NCI-H2081 treated with DMSO at 0.1 percent for 48 hours (cell line): ENCODE measurements around the gene ATP6V0A1.
"Not testable (repeated sequence)": the region's sequence is repeated elsewhere in the genome, so short reads cannot be mapped to it uniquely, and the experiment has no call there.

ENCODE experiments used
- DNase-seq: peaks from one replicate; lab custom pipeline; 2025; lab: John Stamatoyannopoulos, UW

Gene ATP6V0A1

DNA sequence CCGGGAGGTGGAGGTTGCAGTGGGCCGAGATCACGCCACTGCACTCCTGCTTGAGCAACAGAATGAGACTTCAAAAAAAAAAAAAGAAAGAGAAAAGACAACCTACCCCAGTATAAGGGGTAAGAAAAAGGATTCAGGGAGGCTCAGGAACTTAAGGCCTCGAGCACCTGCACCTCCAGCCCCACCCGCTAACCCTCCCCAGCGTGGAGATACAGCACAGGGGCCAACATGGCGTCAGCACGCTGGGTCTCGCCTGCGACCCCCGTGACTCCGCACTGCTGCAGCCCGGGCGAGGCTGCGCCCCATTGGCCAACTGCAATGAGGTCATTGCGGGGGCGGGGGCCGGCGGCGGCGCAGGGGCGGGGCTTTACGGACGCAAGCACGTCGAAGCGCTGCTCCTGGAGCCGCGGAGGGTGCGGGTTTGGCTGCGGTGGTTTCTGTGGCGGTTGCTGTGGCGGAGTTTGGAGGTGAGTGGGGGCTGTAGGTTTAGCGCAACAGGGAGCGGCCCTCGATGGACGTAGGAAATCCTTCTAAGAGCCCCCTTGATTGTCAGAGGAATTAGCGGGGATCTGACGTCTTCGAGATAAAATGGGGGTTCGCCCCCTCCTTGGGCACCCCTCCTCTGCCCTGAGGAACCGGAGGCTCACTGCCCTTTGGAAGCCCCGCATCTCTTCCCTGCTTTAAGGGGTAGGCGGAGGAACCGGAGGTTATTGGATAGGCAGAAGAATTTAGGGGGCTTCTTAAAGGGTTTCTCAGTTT lies at the start of gene ATP6V0A1:
TSS of gene ATP6V0A1 (plus strand) at position 382 of the 759 bp plus-strand sequence. CDS start 2,017 bp downstream, outside the sequence.
- peak; percentile 86 for DNase-seq

DNA sequence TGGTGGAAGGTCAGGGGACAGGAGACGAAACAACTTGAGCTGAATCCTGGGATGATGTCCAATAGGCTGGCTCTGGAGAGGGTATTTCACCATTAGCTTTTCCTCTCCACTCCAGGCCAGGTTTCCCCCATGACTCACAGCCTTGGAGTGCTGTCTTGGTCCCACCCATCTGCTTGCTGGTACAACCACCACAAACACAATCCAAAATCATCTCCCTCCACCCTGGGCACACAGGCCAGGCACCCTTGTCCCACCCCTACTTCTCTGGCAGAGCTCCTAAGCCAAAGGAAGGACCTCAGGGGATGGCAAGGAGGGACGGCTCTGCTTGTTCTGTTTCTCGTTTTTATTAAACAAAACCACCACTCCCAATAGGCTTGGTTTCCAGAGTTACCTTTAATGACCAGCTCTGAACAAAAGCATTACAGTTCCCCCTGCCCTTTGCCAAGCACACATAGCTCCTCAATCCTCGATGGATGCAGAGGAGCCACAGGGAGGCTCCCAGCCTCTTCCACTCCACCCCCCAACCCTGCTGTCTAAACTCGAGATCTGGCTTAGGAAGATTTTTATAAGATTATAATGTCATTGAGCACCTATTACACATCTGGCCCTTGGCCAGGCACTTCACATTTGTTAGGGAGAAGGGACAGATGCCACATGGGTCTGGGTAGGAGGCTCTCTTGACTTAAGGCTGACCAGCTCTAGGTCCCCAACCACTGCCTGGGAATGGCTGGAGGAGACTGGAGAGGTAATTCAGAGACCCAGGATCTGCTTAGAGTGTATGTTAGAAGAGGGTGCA lies 49.0 kb upstream of the ATP6V0A1 start:
- DNase-seq, result no peak

DNA sequence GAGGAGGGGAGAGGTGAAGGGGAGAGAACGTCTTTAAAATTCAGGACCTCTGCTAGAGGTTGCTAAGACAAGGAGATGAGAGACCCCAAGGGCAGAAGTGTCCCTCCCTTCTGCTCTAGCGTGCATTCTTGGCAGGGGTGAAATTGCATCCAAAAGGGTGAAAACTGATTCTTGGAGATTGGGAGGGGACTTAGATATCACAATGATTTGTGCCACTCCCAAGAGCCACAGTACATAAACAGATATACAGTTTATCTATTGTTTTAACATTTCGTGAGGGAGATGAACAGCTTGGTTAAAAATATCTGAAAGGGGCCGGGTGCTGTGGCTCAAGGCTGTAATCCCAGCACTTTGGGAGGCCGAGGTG lies 48.4 kb upstream of the ATP6V0A1 start:
- no peak for DNase-seq

DNA sequence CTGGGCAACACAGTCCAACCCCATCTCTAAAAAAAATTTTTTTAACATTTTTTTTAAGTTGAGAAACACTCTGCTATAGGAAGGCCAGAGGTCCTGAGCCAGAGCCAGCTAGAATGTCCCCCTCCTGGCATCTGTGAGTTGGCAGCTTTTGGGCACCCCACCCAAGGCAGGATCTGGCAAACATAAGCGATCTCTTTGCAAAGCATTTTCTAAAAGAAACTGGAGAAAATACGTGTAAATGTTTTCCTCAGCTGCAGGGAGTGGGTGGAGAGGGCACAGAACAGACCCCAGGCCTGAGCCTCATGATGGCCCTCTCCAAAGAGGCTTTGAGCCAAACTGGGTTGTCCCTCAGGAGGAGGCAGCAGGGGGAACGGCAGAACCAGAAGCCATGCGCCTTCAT lies 47.3 kb upstream of the ATP6V0A1 start:
- no peak for DNase-seq

DNA sequence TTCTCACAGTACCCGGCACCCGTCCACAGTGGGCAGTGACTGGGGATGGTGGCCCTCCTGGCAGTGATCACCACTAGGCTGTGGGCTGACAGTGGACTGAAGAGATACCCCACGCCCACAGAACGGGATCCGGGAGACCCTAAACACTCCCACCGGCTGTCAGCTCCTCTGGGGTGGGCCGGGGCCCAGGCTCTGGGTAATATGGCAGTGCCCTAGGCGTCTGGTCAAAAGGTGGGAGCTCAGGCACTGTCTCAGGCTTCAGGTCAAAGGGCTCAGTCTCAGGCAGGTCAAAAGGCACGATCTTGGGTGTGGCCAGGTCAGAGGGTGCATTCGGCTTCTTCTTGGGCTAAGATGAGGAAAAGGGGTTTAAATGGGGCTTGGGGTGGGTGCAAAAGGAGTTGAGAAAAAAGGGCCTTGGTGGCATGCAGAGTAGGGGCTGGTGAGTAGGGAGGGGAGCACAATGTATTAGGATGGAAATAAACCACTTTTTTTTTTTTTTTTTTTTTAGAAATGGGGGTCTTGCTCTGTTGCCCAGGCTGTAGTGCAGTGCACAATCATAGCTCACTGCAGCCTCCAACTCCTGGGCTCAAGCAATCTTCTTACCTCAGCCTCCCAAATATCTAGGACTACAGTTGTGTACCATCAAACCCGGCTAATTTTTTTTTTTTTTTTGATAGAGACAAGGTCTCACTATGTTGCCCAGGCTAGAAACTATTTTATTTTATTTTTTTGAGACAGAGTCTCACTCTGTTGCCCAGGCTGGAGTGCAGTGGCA lies 46.6 kb upstream of the ATP6V0A1 start:
- DNase-seq, result no peak

DNA sequence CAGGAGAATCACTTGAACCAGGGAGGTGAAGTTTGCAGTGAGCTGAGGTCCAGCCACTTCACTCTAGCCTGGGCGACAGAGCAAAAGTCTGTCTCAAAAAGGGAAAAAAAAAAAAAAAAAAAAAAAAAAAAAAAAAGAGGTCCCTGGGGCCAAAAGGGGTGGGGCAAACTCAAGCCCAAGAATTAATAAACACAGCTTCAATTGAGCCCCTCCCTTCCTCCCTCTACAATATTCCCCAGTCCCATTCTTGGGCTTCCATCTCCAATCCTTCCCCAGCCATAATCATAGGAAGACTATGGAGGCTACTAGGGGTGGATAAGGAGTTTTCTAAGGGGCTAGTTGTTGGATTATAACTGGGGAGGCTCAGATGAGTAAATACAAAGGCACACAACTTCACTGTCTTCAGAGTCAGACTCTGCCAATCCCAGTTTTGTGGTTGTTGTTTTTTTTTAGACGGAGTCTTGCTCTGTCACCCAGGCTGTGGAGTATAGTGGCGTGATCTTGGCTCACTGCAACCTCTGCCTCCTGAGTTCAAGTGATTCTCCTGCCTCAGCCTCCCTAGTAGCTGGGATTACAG lies 45.1 kb upstream of the ATP6V0A1 start:
- no peak for DNase-seq

DNA sequence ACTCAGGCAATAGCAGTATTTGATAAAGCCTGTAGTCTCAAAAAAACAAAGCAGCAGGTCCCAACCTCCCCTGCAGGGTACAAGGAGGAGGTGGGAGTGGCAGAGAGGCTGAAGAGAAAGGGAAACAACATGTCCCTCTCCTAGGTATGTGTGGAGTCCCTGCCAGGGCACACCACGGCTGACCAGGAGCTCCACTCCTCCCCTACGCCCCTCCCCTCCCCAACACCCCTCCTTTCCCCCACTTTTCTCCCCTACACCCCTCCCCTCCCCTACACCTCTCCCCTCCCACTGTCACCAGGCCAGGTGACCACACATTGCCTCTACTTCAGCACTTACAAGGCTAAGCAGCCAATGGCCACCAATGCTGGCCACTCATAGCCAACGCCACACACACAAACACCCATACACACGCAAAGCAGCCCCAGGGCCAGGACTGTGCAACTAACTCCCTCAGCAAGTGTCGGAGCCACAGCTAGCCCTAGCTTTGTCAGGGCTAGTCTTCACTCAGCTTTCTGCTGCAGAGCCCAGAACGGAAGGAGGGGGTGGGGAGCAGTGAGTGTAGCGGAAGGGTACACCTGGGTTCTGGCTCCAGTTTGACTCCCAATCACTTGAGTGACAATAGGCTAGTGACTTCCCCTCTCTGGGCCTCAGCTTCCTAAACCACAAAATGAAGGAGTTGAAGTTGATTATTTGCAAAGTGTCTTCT lies 43.8 kb upstream of the ATP6V0A1 start:
- no peak for DNase-seq

DNA sequence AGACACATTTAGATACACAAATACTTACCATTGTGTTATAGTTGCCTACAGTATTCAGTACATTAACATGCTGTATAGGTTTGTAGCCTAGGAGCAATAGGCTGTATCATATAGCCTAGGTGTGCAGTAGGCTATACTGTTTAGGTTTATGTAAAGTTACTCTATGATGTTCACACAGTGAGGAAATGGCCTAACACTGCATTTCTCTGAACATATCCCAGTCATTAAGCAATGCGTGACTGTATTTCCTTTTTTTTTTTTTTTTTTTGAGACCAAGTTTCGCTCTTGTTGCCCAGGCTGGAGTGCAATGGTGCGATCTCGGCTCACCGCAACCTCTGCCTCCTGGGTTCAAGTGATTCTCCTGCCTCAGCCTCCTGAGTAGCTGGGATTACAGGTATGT lies 40.7 kb upstream of the ATP6V0A1 start:
- not testable (repeated sequence) for DNase-seq

DNA sequence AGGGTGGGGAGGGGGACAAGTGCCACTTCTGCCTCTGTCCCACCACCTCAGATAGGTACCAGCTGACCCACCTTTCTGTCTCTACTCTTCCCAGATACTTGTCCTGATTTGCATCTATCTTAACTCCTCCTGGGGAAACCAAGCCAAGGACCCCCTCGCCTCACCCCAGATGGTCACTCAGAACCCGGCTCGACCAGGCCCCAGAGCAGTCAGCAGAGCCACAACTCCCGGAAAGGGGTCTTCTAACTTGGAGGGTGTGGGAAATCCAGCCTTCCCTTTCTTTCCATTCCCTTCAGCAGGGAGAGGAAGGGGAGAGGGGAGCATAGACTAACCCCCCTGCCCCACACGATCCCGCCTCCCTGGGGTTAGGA lies 37.6 kb upstream of the ATP6V0A1 start:
- DNase-seq, result no peak

DNA sequence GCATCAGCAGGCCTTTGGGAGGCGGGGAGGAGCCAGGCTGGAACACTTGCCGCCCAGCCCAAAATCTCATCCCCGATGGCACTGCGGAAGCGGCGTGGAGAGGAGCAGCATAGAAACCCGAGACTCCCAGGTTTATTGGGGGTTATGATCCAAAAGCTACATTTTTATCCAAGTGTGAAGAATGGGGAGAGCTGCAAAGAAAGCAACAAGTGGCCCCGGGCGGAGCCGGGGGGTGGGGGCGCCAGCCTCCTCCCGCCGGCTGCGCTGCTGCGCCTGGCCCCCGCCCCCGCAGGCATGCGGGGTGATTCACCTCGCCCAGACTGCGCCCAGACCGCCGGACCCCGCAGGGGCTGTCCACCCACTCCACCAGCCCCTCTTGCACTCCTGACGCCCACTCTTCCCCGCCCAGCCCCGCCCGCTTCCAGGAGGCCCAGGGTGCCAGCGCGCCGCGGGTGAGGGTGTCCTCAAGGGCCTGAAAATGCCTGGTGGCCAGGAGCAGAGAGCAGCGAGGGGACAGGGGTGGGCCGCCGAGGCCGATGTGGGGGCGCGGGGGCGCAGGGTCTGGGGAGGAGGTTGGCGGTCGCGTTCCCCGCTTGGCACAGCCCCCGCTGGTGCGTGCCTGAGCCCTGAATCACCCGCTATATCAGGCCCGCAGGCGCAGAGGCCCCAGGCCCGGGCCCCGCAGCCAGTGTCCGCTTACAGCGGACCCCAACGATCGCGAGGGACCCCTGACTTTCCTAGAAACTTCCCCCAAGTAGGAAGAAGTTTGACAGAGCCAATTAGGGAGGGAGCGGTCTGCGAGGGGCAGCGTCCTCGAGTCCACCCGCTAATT lies 37.0 kb upstream of the ATP6V0A1 start:
- DNase-seq, result no peak

DNA sequence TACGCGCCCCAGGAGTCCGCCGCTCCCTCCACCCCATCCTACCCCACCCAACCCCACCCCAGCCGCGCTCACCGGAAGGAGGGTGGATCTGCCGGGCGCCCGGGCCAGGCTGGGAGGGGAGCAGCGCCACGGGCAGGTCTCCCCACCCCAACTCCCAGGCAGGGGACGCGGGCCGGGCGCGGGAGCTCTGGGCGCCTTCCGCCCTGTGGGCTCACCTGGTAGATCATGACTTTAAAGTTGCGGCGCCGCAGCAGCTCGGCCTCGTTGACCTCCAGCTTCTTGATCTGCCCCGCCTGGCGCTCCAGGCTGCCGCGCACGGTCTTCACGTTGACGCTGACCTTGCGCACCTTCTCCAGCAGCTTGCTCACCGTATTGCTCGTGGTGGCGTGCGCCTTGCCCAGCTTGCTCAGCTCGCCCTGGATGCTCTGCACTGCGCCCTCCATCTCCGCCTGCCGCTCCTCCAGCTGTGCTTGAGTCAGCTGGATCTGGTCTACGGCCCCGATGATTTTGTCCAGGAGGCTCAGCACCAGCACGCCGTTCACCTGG lies 36.2 kb upstream of the ATP6V0A1 start:
- DNase-seq, result no peak

DNA sequence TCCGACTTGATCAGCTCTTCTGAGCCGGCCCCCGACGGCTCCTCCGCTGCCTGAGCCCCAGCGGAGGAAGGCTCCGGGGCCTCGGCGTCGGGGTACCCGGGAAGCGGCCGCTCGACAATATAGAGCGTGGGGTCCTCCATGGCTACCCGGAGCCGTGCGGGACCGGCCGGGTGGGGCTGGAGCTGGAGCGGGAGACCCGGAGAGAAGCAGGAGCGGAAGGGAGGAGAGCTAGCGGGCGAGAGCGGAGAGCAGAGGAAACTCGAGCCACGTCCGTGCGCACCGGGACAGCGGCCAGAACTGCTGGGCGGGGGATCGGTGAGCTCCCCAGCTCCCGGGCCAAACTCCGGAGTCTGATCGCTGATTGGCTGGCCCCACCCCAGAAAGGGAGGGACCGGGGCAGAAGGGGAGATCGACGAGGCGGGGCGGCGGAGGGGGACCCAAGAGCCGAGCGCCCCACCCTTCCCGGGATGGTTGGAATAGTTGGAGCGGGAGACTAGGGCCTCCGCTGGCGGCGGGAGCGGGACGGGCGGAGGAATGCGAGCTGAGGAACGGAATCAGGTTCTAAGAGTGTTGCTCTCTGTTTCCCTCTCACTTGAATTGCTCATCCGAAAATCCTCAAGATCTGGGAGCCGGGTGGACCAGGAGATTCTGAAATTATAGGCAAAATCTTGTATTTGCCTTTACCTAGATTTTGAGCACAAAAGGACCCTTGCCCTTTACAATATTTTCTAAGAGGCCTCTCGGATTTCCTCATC lies 35.5 kb upstream of the ATP6V0A1 start, which contains the start of gene CAVIN1:
TSS of gene CAVIN1 (minus strand) at position 299 of the 755 bp plus-strand sequence. CDS start at position 140, 159 bp downstream.
- DNase-seq, result no peak

DNA sequence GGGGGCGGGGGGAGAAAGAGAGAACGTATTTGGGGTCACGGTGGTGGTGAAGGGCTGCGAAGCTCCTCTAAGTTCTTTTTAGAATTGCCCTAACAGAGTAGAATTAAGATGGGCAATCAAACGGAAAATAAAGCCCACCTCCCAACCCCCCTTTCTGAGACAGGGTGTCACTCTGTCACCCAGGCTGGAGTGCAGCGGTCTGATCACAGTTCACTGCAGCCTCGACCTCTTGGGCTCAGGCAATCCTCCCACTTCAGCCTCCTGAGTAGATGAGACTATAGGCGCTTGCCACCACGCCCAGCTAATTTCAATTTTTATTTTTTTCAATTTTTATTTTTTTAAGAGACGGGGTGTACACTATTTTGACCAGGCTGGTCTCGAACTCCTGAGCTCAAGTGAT lies 34.9 kb upstream of the ATP6V0A1 start:
- no peak for DNase-seq

DNA sequence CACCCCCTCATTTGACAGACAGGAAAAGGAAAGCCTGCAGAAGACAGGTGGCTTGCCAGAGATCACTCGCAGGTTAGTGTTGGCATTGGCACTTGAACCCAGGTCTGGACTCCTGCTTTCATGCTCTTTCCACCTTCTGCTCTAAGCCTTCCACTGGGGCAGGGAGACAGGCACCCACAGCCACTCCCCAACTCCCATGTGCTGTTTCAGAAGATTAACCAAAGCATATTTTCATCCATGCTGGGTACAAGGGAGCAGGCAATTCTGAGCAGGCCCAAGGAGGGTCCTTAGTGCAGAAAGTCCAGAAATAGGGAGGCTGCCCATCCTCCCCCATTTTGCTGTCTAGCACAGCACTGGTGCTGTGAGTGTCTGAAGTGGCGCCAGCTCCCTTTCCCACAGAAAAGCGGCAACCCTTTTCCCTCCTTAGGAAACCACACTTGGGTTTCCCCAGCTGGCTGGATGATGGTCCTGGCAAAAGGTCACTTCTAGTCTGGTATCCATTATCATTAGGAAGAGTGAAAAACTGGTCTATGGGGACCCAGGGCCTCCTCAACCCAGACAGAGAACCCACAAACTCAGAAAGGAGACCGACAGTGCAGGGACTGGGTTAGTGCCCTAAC lies 33.6 kb upstream of the ATP6V0A1 start:
- DNase-seq, result no peak

DNA sequence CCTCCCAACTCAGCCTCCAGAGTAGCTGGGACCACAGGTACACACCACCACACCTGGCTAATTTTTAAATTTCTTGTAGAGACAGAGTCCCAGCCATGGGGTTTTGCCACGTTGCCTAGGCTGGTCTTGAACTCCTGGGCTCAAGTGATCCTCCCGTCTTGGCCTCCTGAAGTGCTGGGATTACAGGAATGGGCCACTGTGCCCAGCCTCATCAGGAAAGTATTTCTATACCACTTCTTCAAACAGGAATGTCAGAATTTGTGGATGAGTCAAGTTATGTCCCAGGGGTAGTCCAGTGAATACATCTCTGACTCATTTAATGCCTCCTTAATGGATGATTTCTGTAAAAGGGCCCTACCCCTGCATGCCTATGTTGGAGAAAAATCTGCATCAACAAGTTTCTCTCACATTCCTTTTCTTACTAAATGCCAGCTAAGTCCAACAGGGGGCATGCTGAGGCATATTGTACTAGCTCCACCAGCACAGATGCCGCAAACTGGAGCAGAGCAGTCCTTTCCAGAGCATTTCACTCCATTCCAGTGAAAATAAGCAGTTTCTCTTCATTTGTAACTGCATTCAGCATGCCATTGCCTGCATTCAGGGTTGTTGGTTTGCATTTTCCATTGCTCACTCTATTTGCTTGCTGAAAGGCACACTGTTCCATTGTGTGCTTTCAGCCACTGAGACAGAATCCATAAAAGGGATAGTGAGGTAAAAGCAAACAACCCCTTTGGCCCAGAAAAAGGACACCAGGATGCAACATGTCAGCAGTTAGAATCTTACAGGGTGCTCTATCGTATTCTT lies 30.3 kb upstream of the ATP6V0A1 start:
- no peak for DNase-seq

DNA sequence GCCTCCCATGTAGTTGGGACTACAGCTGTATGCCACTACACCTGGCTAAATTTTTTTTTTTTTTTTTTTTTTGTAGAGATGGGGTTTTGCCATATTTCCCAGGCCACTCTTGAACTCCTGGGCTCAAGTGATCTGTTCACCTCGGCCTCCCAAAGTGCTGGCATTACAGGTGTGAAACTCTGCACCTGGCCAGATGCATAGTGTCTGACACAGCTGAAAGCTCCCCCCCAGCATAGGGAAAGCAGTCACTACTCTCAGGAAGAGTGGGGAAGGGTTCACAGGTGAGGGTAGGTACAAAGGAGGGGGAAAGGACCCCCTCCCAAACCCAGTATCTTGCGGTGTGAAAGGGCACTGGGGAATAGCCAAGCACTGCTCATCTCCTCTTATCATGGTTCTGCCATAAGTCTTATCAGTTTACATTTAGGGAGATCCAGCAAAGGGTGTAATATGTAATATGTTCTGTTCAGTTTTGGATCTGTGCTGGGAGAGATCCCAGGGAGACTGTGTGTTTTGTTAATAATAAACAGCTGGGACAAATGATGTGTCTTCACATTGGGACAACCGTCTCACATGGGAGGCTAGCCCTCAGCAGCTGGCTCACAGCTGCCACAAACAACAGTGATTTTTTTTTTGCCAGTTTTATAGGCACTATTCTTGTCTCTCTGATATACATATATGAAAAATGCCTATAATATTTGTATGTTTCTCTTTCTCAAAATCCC lies 28.8 kb upstream of the ATP6V0A1 start:
- no peak for DNase-seq

DNA sequence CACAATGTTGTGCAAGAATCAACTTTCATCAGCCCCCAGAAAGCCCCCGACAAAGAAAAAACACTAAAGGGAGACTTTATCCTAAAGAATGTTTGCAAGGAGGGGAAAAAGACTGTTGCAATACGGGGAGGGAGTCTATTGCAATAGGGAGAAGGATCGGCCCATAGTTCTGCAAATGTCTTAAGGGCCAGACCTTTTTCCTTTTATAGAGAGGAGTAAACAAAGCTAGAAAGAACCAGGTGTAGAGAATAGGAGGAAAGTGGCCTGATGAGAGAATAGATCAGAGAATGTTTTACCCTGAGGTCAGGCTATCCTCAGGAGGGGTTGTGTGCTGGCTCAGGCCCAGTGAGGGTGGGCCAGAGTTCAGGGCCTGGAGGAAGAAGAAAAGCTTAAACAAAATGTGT lies 26.9 kb upstream of the ATP6V0A1 start:
- DNase-seq, result no peak

DNA sequence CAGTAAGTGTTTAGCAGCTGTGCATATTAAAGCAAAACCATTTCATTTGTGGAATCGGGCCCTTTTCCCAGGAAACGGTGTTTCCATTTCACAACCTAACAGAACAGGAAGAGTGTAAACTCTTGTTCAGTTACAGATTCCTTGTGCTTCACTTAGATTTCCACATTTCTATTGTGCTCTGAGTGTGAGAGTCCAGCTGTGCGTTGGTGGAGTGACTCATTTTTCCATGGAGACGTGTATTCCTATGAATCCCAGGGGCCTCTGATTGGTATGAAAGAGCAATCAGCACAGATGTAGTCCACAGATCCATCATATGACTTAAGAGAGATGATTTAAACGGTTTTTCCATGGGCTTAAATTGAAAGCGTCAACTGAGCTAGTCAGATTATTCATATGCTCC lies 22.3 kb upstream of the ATP6V0A1 start:
- DNase-seq, result no peak
